SK-N-SH (cell line): Measurements from ENCODE around the gene SPTBN2. TPM values are rescaled to one million over a fixed set of nuclear protein-coding genes. Genes with fewer than 3 reads are reported as not detected.

Experiments
- CTCF ChIA-PET: fragments of 300-600, 350-600 bp; formaldehyde crosslinking; extraction: SDS; loops from one replicate; lab custom pipeline; 2021; lab: Yijun Ruan, JAX
- POLR2A ChIA-PET: fragments of 350-600 bp; sonication (Branson Sonifier 250); formaldehyde crosslinking; extraction: SDS; loops from one replicate; lab custom pipeline; 2020; ENCODE audit warnings: antibody characterized with exemption, inconsistent platforms; lab: Yijun Ruan, JAX
- DNase-seq: peaks from one replicate; pipeline ENCODE4 v3.0.0; 2012
- H2AFZ ChIP-seq: fragments of 200-600 bp; sonication (generic); 2 replicates; pipeline ENCODE4 v1.8.1; 2016; ENCODE audit warnings: antibody characterized with exemption, mild to moderate bottlenecking, low read depth
- H3F3A ChIP-seq: fragments of 200-600 bp; sonication (generic); replicated peaks from 2 replicates; pipeline ENCODE3; 2016; ENCODE audit warnings: antibody characterized with exemption, mild to moderate bottlenecking; ENCODE audit not compliant: insufficient read depth
- H3K27ac ChIP-seq, 2 experiments: fragments of 200-500 bp in 1 of 2; fragments of 200-600 bp in 1 of 2; sonication (Bioruptor generic) in 1 of 2; sonication (generic), shearing (Covaris generic) in 1 of 2; 2 replicates each; pipeline versions ENCODE4 v1.5.1 to v1.6.1; 2014 to 2016; ENCODE audit warnings: low read depth in 2 of 2, inconsistent platforms in 1 of 2, low read length in 1 of 2, mild to moderate bottlenecking in 1 of 2, mixed read lengths in 1 of 2
- H3K27me3 ChIP-seq: fragments of 200-600 bp; sonication (generic), shearing (Covaris generic); 2 replicates; pipeline ENCODE4 v1.6.1; 2016; ENCODE audit warnings: mixed run types; ENCODE audit not compliant: insufficient read depth
- H3K36me3 ChIP-seq, 2 experiments: fragments of 200-500 bp in 1 of 2; fragments of 200-600 bp in 1 of 2; sonication (Bioruptor generic) in 1 of 2; sonication (generic) in 1 of 2; replicated peaks in 1 of 2; 2 replicates each; pipeline versions ENCODE3 to v1.5.1; 2014 to 2016; ENCODE audit warnings: low read length in 1 of 2, mild to moderate bottlenecking in 1 of 2; ENCODE audit not compliant: insufficient read depth in 2 of 2, control insufficient read depth in 1 of 2
- H3K4me1 ChIP-seq, 2 experiments: fragments of 200-500 bp in 1 of 2; fragments of 200-600 bp in 1 of 2; sonication (Bioruptor generic) in 1 of 2; sonication (generic), shearing (Covaris generic) in 1 of 2; 2 replicates each; pipeline versions ENCODE4 v1.5.1 to v1.6.1; 2014 to 2016; ENCODE audit warnings: low read depth in 1 of 2, low read length in 1 of 2, mixed run types in 1 of 2; ENCODE audit not compliant: insufficient read depth in 2 of 2, control insufficient read depth in 1 of 2
- H3K4me2 ChIP-seq: fragments of 200-600 bp; sonication (generic), shearing (Covaris generic); 2 replicates; pipeline ENCODE4 v1.6.1; 2017; ENCODE audit warnings: mixed run types
- H3K4me3 ChIP-seq, 2 experiments: fragments of 200-500 bp in 1 of 2; fragments of 200-600 bp in 1 of 2; sonication (Bioruptor generic) in 1 of 2; sonication (generic), shearing (Covaris generic) in 1 of 2; 2 replicates each; pipeline versions ENCODE4 v1.5.1 to v1.8.1; 2014 to 2016; ENCODE audit warnings: low read depth in 2 of 2, inconsistent platforms in 1 of 2, low read length in 1 of 2, mild to moderate bottlenecking in 1 of 2, mixed read lengths in 1 of 2, moderate library complexity in 1 of 2
- H3K79me2 ChIP-seq: fragments of 200-600 bp; sonication (generic); 2 replicates; pipeline ENCODE4 v1.8.1; 2017; ENCODE audit warnings: mild to moderate bottlenecking; ENCODE audit not compliant: insufficient read depth
- H3K9ac ChIP-seq: fragments of 200-600 bp; sonication (generic); 2 replicates; pipeline ENCODE4 v1.6.1; 2017; ENCODE audit warnings: mixed run types
- H3K9me2 ChIP-seq: fragments of 200-600 bp; sonication (generic); 2 replicates; pipeline ENCODE4 v1.6.1; 2017; ENCODE audit warnings: mixed run types
- H3K9me3 ChIP-seq: fragments of 200-600 bp; sonication (generic); 2 replicates; pipeline ENCODE4 v1.6.1; 2017; ENCODE audit warnings: mixed run types, mild to moderate bottlenecking, moderate library complexity
- H4K20me1 ChIP-seq: fragments of 200-600 bp; sonication (generic); 2 replicates; pipeline ENCODE4 v1.6.1; 2017; ENCODE audit warnings: mild to moderate bottlenecking, mixed run types; ENCODE audit not compliant: insufficient read depth
- CHD2 ChIP-seq: fragments of 150-350 bp; IDR thresholded peaks from 2 replicates; pipeline ENCODE4 v1.6.1; 2018; ENCODE audit warnings: low read length; ENCODE audit not compliant: partially characterized antibody
- EP300 ChIP-seq, 2 experiments: IDR thresholded peaks; 2 replicates each; pipeline versions ENCODE4 v1.4.0 to v1.6.1; 2012; ENCODE audit warnings: borderline replicate concordance in 1 of 2, low read depth in 1 of 2, low read length in 1 of 2
- MXI1 ChIP-seq: IDR thresholded peaks from 2 replicates; pipeline ENCODE4 v1.6.1; 2012; ENCODE audit warnings: mild to moderate bottlenecking, low read depth, low read length, improper control_type of control experiment
- POLR2AphosphoS5 ChIP-seq: IDR thresholded peaks from 2 replicates; pipeline ENCODE4 v1.6.1; 2012; ENCODE audit warnings: low read depth, low read length
- RCOR1 ChIP-seq: fragments of 150-350 bp; IDR thresholded peaks from 2 replicates; pipeline ENCODE4 v1.6.1; 2017; ENCODE audit warnings: antibody characterized with exemption, low read length
- TEAD4 ChIP-seq: IDR thresholded peaks from 2 replicates; pipeline ENCODE4 v1.4.0; 2012; ENCODE audit warnings: mild to moderate bottlenecking, borderline replicate concordance; ENCODE audit not compliant: insufficient read depth
- WGBS: methylation state at CpG from one replicate; pipeline ENCODE4 v1.1.6; 2017; ENCODE audit warnings: low lambda C conversion rate; 5-methylcytosine and 5-hydroxymethylcytosine counted together
- polyA plus RNA-seq, 3 experiments: library from polyadenylated mRNA; depleted of rRNA; stranded (reverse); fragments of >200 nt; gene quantifications; 2 replicates each; pipeline ENCODE4 v1.2.3, GENCODE V29; 2012
- TF ChIP-seq, protein P1 (sequence below): fragments of 200-600 bp; sonication (generic); IDR thresholded peaks from 2 replicates; pipeline ENCODE4 v1.6.1; 2017; ENCODE audit warnings: antibody characterized with exemption, mild to moderate bottlenecking, moderate library complexity
- TF ChIP-seq, protein P2 (sequence below): IDR thresholded peaks from 2 replicates; pipeline ENCODE4; 2012
- TF ChIP-seq, protein P3 (sequence below): IDR thresholded peaks from 2 replicates; pipeline ENCODE4 v1.6.1; 2012; ENCODE audit warnings: mild to moderate bottlenecking, low read depth, low read length, moderate library complexity
- TF ChIP-seq, protein P4 (sequence below): fragments of 150-350 bp; IDR thresholded peaks from 2 replicates; pipeline ENCODE4 v1.6.1; 2017; ENCODE audit warnings: antibody characterized with exemption, low read length, low read depth, borderline replicate concordance

SPTBN2 gene
- polyA plus RNA-seq, 1 of the 3 experiments (the other 2 are of a cell fraction) = 19.7 TPM

- Histone ChIP-seq H3K9me3 (no peaks in the 10 kb centered on the region), H4K20me1 (no peaks in the 10 kb centered on the region), H2AFZ (no peak overlapping the region), H3K79me2 (no peaks in the 10 kb centered on the region), H3K27ac (no peak overlapping the region), H3K9me2 (no peaks in the 10 kb centered on the region), H3K27me3 (no peaks in the 10 kb centered on the region), H3K36me3 (peaks cover 0 to 39% of the 10 kb centered on the region in 2 experiments), H3K4me2 (no peak overlapping the region), H3K4me1 (no peaks in the 10 kb centered on the region), H3F3A (no peaks in the 10 kb centered on the region), H3K9ac (no peak overlapping the region), H3K4me3 (no peak overlapping the region)
- DNase-seq = peak; percentile 10
- CTCF ChIA-PET = interaction anchor here (0.6 to 6.6 kb wide), 8 partner anchors 12 to 283 kb away, joined by 3 to 52 read pairs (median 4); partner anchors contain the start of gene C11orf86
- WGBS = 94% methylated on average over 14 of the region's 20 CpGs
- TF ChIP-seq, protein P1, sequence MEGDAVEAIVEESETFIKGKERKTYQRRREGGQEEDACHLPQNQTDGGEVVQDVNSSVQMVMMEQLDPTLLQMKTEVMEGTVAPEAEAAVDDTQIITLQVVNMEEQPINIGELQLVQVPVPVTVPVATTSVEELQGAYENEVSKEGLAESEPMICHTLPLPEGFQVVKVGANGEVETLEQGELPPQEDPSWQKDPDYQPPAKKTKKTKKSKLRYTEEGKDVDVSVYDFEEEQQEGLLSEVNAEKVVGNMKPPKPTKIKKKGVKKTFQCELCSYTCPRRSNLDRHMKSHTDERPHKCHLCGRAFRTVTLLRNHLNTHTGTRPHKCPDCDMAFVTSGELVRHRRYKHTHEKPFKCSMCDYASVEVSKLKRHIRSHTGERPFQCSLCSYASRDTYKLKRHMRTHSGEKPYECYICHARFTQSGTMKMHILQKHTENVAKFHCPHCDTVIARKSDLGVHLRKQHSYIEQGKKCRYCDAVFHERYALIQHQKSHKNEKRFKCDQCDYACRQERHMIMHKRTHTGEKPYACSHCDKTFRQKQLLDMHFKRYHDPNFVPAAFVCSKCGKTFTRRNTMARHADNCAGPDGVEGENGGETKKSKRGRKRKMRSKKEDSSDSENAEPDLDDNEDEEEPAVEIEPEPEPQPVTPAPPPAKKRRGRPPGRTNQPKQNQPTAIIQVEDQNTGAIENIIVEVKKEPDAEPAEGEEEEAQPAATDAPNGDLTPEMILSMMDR = no peak
- TF ChIP-seq CHD2 = no peak
- TF ChIP-seq, protein P2, sequence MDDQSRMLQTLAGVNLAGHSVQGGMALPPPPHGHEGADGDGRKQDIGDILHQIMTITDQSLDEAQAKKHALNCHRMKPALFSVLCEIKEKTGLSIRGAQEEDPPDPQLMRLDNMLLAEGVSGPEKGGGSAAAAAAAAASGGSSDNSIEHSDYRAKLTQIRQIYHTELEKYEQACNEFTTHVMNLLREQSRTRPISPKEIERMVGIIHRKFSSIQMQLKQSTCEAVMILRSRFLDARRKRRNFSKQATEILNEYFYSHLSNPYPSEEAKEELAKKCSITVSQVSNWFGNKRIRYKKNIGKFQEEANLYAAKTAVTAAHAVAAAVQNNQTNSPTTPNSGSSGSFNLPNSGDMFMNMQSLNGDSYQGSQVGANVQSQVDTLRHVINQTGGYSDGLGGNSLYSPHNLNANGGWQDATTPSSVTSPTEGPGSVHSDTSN = no peak
- TF ChIP-seq EP300 (IDR thresholded peaks at IDR 0.05; ENCODE audit: borderline replicate concordance in 1 of 2, low read depth in 1 of 2, low read length in 1 of 2) = no peak
- TF ChIP-seq MXI1 = no peak
- TF ChIP-seq, protein P3, sequence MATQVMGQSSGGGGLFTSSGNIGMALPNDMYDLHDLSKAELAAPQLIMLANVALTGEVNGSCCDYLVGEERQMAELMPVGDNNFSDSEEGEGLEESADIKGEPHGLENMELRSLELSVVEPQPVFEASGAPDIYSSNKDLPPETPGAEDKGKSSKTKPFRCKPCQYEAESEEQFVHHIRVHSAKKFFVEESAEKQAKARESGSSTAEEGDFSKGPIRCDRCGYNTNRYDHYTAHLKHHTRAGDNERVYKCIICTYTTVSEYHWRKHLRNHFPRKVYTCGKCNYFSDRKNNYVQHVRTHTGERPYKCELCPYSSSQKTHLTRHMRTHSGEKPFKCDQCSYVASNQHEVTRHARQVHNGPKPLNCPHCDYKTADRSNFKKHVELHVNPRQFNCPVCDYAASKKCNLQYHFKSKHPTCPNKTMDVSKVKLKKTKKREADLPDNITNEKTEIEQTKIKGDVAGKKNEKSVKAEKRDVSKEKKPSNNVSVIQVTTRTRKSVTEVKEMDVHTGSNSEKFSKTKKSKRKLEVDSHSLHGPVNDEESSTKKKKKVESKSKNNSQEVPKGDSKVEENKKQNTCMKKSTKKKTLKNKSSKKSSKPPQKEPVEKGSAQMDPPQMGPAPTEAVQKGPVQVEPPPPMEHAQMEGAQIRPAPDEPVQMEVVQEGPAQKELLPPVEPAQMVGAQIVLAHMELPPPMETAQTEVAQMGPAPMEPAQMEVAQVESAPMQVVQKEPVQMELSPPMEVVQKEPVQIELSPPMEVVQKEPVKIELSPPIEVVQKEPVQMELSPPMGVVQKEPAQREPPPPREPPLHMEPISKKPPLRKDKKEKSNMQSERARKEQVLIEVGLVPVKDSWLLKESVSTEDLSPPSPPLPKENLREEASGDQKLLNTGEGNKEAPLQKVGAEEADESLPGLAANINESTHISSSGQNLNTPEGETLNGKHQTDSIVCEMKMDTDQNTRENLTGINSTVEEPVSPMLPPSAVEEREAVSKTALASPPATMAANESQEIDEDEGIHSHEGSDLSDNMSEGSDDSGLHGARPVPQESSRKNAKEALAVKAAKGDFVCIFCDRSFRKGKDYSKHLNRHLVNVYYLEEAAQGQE = no peak
- TF ChIP-seq POLR2AphosphoS5 = no peak
- TF ChIP-seq, protein P4, sequence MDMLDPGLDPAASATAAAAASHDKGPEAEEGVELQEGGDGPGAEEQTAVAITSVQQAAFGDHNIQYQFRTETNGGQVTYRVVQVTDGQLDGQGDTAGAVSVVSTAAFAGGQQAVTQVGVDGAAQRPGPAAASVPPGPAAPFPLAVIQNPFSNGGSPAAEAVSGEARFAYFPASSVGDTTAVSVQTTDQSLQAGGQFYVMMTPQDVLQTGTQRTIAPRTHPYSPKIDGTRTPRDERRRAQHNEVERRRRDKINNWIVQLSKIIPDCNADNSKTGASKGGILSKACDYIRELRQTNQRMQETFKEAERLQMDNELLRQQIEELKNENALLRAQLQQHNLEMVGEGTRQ = no peak
- TF ChIP-seq TEAD4 = no peak
- no peak for TF ChIP-seq RCOR1
- POLR2A ChIA-PET = no interaction called here
Measured at GRCh38 chr11:66692871-66693331, 36.1 kb downstream of the SPTBN2 start.
